BLaER1 (cell line): ENCODE results near the gene TADA2B.
"Not testable (repeated sequence)": the region's sequence is repeated elsewhere in the genome, so short reads cannot be mapped to it uniquely, and the experiment has no call there.

Experiments used
- H3K27ac ChIP-seq: shearing (Covaris generic); formaldehyde crosslinking; 2 replicates; pipeline ENCODE4 v1.8.1; 2022
- H3K27me3 ChIP-seq: shearing (Covaris generic); formaldehyde crosslinking; 2 replicates; pipeline ENCODE4 v1.8.1; 2022
- H3K36me3 ChIP-seq: shearing (Covaris generic); formaldehyde crosslinking; 2 replicates; pipeline ENCODE4 v1.8.1; 2022
- H3K4me1 ChIP-seq: shearing (Covaris generic); formaldehyde crosslinking; 2 replicates; pipeline ENCODE4 v1.8.1; 2022
- H3K4me2 ChIP-seq: shearing (Covaris generic); formaldehyde crosslinking; 2 replicates; pipeline ENCODE4 v1.8.1; 2022
- H3K4me3 ChIP-seq: shearing (Covaris generic); formaldehyde crosslinking; 2 replicates; pipeline ENCODE4 v1.8.1; 2022
- H3K9ac ChIP-seq: shearing (Covaris generic); formaldehyde crosslinking; 2 replicates; pipeline ENCODE4 v1.8.1; 2022
- H3K9me3 ChIP-seq: shearing (Covaris generic); formaldehyde crosslinking; 2 replicates; pipeline ENCODE4 v1.8.1; 2022
- H4K20me1 ChIP-seq: shearing (Covaris generic); formaldehyde crosslinking; 2 replicates; pipeline ENCODE4 v1.8.1; 2022
- Cebpa-rat ChIP-seq: shearing (Covaris generic); IDR thresholded peaks from 2 replicates; pipeline ENCODE4 v1.8.1; 2022

The TADA2B gene

GRCh38 chr4:7073526-7074390, 30.6 kb downstream of the TADA2B start:
- Histone ChIP-seq H3K4me1 (peaks cover 17% of the 10 kb centered on the region), H3K27ac (no peak overlapping the region), H3K9ac (no peak overlapping the region), H3K36me3 (no peaks in the 10 kb centered on the region), H3K27me3 (no peaks in the 10 kb centered on the region; the same call in 1 of the 2 replicates), H3K4me3 (no peak overlapping the region), H3K9me3 (no peaks in the 10 kb centered on the region), H4K20me1 (no peaks in the 10 kb centered on the region), H3K4me2 (no peak overlapping the region)
- TF ChIP-seq Cebpa-rat = no peak

DNA sequence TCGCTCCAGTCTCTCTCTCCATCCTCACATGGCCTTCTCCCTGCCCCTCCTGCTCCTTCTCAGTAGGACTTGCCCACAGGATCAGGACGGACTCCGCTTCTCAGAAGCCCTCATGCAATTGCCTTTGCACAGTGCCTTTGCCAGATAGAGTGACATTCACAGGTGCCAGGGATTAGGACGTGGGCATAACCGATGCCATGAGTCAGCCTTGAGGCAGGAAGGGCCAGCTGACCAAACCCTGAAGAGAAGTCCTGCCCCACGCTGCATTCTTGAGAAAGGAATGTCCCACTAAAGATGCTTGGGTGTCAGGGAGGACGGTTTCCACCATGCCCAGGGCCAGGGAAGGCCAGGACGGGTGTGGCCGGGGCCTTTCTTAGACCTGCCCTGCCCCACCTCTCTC, 31.3 kb downstream of the TADA2B start:
- H3K4me2 ChIP-seq = no peak overlapping the region
- no peak for TF ChIP-seq Cebpa-rat
- peaks cover 10% of the 10 kb centered on the region for H3K4me1 ChIP-seq

DNA sequence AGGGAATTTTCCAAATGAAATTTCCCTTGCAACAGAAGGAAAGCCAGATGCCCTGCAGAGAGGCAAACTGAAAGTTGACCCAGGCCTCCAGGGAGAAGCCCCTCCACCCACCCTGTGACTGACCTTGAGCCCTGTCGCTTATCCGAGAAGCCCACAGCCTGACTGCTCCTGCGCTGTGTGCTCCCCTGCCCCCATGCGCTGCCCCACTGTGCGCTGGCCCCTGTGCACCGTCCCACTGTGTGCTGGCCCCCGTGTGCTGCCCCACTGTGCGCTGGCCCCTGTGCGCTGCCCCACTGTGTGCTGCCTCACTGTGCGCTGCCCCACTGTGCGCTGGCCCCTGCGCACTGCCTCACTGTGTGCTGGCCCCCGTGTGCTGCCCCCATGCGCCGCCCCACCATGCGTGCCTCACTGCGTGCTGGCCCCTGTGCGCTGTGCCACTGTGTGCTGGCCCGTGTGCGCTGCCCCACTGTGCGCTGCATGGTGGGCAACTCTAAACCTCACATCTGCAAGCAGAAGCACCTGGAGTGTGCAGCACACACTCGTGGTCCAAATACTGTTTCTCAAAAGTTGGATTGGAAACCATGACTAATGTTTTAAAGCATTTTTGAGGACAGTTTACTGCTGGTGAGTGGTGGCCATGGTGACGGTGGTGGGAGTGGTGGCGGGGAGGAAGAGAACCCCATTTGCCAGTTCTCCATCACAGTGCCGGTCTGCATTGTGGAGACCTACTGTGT, 33.0 kb downstream of the TADA2B start:
- no peak overlapping the region for H3K27ac ChIP-seq
- H3K4me3 ChIP-seq = no peak overlapping the region
- H3K4me2 ChIP-seq = no peak overlapping the region
- H3K4me1 ChIP-seq = no peaks in the 10 kb centered on the region
- no peak for TF ChIP-seq Cebpa-rat
- peaks cover 17% of the 10 kb centered on the region for H3K9me3 ChIP-seq
- no peaks in the 10 kb centered on the region for H4K20me1 ChIP-seq
- no peaks in the 10 kb centered on the region for H3K36me3 ChIP-seq
- H3K9ac ChIP-seq = no peak overlapping the region
- H3K27me3 ChIP-seq = no peaks in the 10 kb centered on the region

More for the DNA sequence above, 31.3 kb downstream of the TADA2B start:
- Histone ChIP-seq H3K9ac (no peak overlapping the region), H3K27ac (no peak overlapping the region), H4K20me1 (no peaks in the 10 kb centered on the region), H3K4me3 (no peak overlapping the region), H3K27me3 (no peaks in the 10 kb centered on the region; the same call in 1 of the 2 replicates), H3K36me3 (no peaks in the 10 kb centered on the region), H3K9me3 (no peaks in the 10 kb centered on the region)

GRCh38 chr4:7076696-7077082, 33.5 kb downstream of the TADA2B start:
- no peaks in the 10 kb centered on the region for H4K20me1 ChIP-seq
- no peak overlapping the region for H3K9ac ChIP-seq
- no peak overlapping the region for H3K4me2 ChIP-seq
- TF ChIP-seq Cebpa-rat = no peak
- H3K4me3 ChIP-seq = no peak overlapping the region
- no peak overlapping the region for H3K27ac ChIP-seq
- H3K36me3 ChIP-seq = no peaks in the 10 kb centered on the region
- peaks cover 18% of the 10 kb centered on the region for H3K9me3 ChIP-seq
- no peaks in the 10 kb centered on the region for H3K4me1 ChIP-seq
- no peaks in the 10 kb centered on the region for H3K27me3 ChIP-seq

DNA sequence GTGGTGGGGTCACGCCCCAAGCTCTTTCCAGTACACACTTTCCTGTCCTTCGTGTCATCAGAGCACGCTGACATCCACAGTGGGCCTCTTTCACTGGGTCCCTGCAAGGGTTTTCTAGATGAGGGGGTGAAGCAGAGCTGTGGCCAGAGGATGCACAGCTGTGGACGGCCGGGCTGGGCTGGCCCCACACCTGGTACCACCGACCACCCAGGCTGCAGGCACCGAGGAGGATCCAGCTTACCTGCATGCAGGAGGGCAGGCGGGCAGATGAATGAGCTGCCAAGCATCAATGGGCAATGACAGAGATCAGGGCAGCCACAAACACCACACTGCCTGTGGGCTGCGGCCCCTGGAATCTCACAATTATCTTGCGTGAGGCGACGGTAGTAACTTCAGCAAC, 34.2 kb downstream of the TADA2B start:
- Histone ChIP-seq H3K36me3 (no peaks in the 10 kb centered on the region), H3K4me2 (no peak overlapping the region), H3K27me3 (no peaks in the 10 kb centered on the region), H3K9ac (no peak overlapping the region), H3K27ac (no peak overlapping the region), H4K20me1 (no peaks in the 10 kb centered on the region), H3K4me1 (no peaks in the 10 kb centered on the region), H3K4me3 (no peak overlapping the region), H3K9me3 (peaks cover 18% of the 10 kb centered on the region)
- no peak for TF ChIP-seq Cebpa-rat

- Histone ChIP-seq H3K27ac (no peak overlapping the region), H3K4me1 (no peaks in the 10 kb centered on the region), H3K9ac (no peak overlapping the region), H3K27me3 (no peaks in the 10 kb centered on the region), H3K4me2 (no peak overlapping the region), H3K9me3 (peaks cover 18% of the 10 kb centered on the region), H4K20me1 (no peaks in the 10 kb centered on the region), H3K4me3 (no peak overlapping the region), H3K36me3 (no peaks in the 10 kb centered on the region)
- TF ChIP-seq Cebpa-rat = no peak
Measured at GRCh38 chr4:7078025-7078424, 34.9 kb downstream of the TADA2B start.

DNA sequence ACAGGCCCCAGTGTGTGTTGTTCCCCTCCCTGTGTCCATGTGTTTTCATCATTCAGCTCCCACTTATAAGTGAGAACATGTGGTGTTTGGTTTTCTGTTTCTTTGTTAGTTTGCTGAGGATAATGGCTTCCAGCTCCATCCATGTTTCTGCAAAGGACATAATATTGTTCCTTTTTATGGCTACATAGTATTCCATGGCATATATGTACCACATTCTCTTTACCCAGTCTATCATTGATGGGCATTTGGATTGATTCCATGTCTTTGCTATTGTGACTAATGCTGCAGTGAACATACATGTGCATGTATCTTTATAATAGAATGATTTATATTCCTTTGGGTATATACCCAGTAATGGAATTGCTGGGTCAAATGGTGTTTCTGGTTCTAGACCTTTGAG, 36.3 kb downstream of the TADA2B start:
- not testable (repeated sequence) for H3K9ac ChIP-seq, H3K36me3 ChIP-seq, H3K27me3 ChIP-seq, H3K4me2 ChIP-seq, H3K4me1 ChIP-seq, H4K20me1 ChIP-seq, H3K27ac ChIP-seq, H3K4me3 ChIP-seq
- peaks cover 18% of the 10 kb centered on the region for H3K9me3 ChIP-seq

DNA sequence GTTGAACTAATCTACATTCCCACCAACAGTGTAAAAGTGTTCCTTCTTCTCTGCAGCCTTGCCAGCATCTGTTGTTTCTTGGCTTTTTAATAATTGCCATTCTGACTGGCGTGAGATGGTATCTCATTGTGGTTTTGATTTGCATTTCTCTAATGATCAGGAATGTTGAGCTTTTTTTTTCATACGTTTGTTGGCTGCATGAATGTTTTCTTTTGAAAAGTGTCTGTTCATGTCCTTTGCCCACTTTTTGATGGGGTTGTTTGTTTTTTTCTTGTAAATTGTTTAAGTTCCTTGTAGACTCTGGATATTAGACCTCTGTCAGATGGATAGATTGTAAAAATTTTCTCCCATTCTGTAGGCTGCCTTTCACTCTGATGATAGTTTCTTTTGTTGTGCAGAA, 36.7 kb downstream of the TADA2B start:
- not testable (repeated sequence) for H3K4me3 ChIP-seq, H3K27me3 ChIP-seq, H3K9ac ChIP-seq, H3K4me2 ChIP-seq, H3K36me3 ChIP-seq, H3K27ac ChIP-seq, H3K4me1 ChIP-seq, H4K20me1 ChIP-seq
- peaks cover 18% of the 10 kb centered on the region for H3K9me3 ChIP-seq

DNA sequence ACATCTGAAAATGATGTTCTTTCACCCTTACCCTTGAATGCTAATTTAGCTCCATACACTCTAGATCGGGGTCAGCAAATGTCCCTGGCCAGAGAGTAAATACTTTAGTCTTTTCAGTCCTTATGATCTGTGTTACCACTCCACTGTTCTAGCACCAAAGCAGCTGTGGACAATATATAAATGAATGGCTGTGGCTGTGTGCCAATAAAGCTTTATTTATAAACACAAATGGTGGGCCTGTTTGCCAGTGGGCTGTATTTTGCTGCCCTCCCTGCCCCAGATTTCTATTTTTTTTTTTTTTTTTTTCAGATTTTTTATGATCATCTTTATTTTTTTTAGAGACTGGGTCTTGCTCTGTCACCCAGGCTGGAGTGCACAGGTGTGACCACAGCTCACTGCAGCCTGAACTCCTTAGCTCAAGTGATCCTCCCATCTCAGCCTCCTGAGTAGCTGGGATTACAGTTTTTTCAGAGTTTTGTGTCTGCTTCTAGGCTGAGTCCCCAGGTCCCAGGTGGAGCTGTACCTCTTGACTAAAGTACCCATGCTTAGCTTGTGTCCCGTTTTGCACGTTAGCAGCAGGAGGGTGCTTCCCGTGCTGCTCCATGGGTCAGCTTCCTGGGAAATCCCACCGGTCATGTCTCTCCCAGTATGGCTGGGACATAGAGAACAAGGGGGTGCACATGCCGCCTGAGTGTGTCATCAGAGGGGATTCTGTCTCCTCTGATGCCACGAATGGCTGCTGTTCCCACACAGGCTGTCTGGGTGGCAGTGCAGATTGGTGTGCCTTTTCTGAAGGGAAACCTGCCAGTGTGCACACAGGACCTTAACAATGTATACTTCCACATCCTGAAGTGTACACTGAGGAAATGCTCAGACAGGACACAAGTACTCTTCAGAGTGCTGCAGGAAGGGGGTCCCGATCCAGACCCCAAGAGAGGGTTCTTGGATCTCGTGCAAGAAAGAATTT, 40.7 kb downstream of the TADA2B start:
- TF ChIP-seq Cebpa-rat = no peak
- Histone ChIP-seq H3K4me3 (no peak overlapping the region), H4K20me1 (no peaks in the 10 kb centered on the region), H3K9me3 (peaks cover 38% of the 10 kb centered on the region), H3K27ac (no peak overlapping the region), H3K4me1 (no peaks in the 10 kb centered on the region), H3K36me3 (no peaks in the 10 kb centered on the region), H3K9ac (no peak overlapping the region), H3K27me3 (no peaks in the 10 kb centered on the region), H3K4me2 (no peak overlapping the region)

DNA sequence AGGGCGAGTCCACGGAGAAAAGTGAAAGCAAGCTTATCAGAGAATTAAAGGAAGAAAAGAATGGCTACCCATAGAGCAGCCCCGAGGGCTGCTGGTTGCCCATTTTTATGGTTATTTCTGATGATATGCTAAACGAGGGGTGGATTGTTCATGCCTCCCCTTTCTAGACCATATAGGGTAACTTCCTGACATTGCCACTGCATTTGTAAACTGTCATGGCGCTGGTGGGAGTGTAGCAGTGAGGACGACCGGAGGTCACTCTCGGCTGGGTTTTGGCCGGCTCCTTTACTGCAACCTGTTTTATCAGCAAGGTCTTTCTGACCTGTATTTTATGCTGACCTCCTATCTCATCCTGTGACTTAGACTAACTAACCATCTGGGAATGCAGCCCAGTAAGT, 41.4 kb downstream of the TADA2B start:
- not testable (repeated sequence) for H4K20me1 ChIP-seq, H3K9ac ChIP-seq, H3K4me3 ChIP-seq, H3K27ac ChIP-seq, H3K4me2 ChIP-seq, H3K36me3 ChIP-seq, H3K27me3 ChIP-seq, H3K4me1 ChIP-seq
- peaks cover 37% of the 10 kb centered on the region for H3K9me3 ChIP-seq
